Transverse colon (tissue), 4 donors: ENCODE measurements around the gene ARSI. TPM values are rescaled to one million over a fixed set of nuclear protein-coding genes. Genes with fewer than 3 reads are reported as not detected.

Experiments
- DNase-seq: peaks from one replicate; pipeline ENCODE4 v3.0.0-alpha.2; 2019
- H3K27ac ChIP-seq, 4 donors: fragments of 200-600 bp; sonication (generic); 2 replicates each; pipeline ENCODE4 v1.5.1; 2016 to 2018; ENCODE audit warnings: inconsistent platforms in 4 of 4
- H3K27me3 ChIP-seq: fragments of 200-600 bp; sonication (generic); 2 replicates; pipeline ENCODE4 v1.5.1; 2017; ENCODE audit warnings: inconsistent platforms
- H3K36me3 ChIP-seq, 4 donors: fragments of 200-600 bp; sonication (generic); 2 replicates each; pipeline ENCODE4 v1.5.1; 2017 to 2019; ENCODE audit warnings: inconsistent platforms in 4 of 4
- H3K4me1 ChIP-seq, 4 donors: fragments of 200-600 bp; sonication (generic); 2 replicates each; pipeline ENCODE4 v1.5.1; 2017 to 2020; ENCODE audit warnings: inconsistent platforms in 4 of 4
- H3K4me3 ChIP-seq, 4 donors: fragments of 200-600 bp; sonication (generic); 1 replicate in 1 of 4; 2 replicates in 3 of 4; pipeline versions ENCODE4 v1.5.1 to v1.6.1; 2017 to 2019; ENCODE audit warnings: inconsistent platforms in 4 of 4
- H3K9me3 ChIP-seq, 2 donors: fragments of 200-600 bp; sonication (generic); 2 replicates each; pipeline ENCODE4 v1.5.1; 2017 to 2019; ENCODE audit warnings: inconsistent platforms in 2 of 2
- EP300 ChIP-seq: sonication (generic); formaldehyde crosslinking; IDR thresholded peaks from one replicate; pipeline ENCODE4 v1.6.1; 2017; ENCODE audit warnings: antibody characterized with exemption, low read depth
- POLR2A ChIP-seq: fragments of 450-650 bp; IDR thresholded peaks from one replicate; pipeline ENCODE4 v1.6.1; 2016; ENCODE audit warnings: antibody characterized with exemption, mild to moderate bottlenecking, moderate library complexity
- POLR2AphosphoS5 ChIP-seq, 3 donors: sonication (generic); formaldehyde crosslinking; IDR thresholded peaks; one replicate each; pipeline ENCODE4 v1.6.1; 2016; ENCODE audit warnings: antibody characterized with exemption in 3 of 3
- WGBS, 2 donors: methylation state at CpG; one replicate each; pipeline ENCODE4 v1.1.5; 2018; ENCODE audit warnings: low coverage in 1 of 2; 5-methylcytosine and 5-hydroxymethylcytosine counted together
- in situ Hi-C, 4 donors: fragments of 200-750 bp; cut with MboI; loops; one replicate each; pipeline versions ENCODE4 v1.15.0 to v1.15.1; 2017; ENCODE audit warnings: low sequenced_read_pairs in 3 of 4, low pct_ligation_motif_present in 1 of 4, low pct_unique_long_range_greater_than_20kb in 1 of 4
- intact Hi-C: fragments of 100-400 bp; cut with DNase I; formaldehyde crosslinking; loops from one replicate; pipeline ENCODE4 v1.15.1; 2023; ENCODE audit warnings: low total_unique reads
- total RNA-seq, 4 donors: library from RNA; depleted of rRNA; stranded (reverse); fragments of >200 nt; gene quantifications; one replicate each; pipeline ENCODE4 v1.1.0, GENCODE V29; 2016
- TF ChIP-seq, protein P1 (sequence below), 5 experiments: fragments of 200-600 bp in 3 of 5; fragments of 450-650 bp in 2 of 5; sonication (generic) in 3 of 5; IDR thresholded peaks; 1 replicate in 2 of 5; 2 replicates in 3 of 5; pipeline ENCODE4 v1.5.1; 2016 to 2017; ENCODE audit warnings: antibody characterized with exemption in 5 of 5, inconsistent platforms in 3 of 5, mild to moderate bottlenecking in 2 of 5, moderate library complexity in 1 of 5

Gene ARSI
- total RNA-seq, 4 donors from 2014 or later = 0.48 to 1.6 TPM; not detected in 2

DNA sequence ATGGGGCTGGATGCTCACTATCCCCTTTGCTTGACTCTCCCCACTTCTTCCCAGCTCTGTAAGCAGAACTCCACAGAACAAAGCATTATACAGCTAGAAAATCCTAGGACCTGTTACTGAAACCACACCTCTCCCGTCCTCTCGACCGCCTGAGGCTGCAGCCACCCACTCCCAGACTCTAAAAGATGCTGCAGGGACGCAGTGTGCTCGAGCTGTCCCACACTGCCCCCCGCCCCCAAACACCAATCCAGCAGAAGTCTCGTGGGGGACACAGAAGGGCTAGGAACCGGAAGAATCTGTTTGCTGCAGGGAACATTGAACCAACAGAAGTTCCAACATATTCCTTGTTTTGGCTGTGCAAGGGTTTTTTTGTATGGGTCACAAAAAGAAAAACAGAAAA, 20.7 kb downstream of the ARSI start:
- in situ Hi-C loops (no loop called here), intact Hi-C loops (no loop called here)
- H3K27me3 ChIP-seq = no peaks in the 10 kb centered on the region
- no peak for DNase-seq
- H3K9me3 ChIP-seq = no peaks in the 10 kb centered on the region
- no peaks in the 10 kb centered on the region for H3K4me1 ChIP-seq
- no peak overlapping the region for H3K27ac ChIP-seq
- no peak overlapping the region for H3K4me3 ChIP-seq
- WGBS, 2 donors = 73% methylated on average over 8 of the region's 8 CpGs; no CpG with 5 or more reads in 1 of the 2 donors
- TF ChIP-seq POLR2A = no peak
- TF ChIP-seq, protein P1, sequence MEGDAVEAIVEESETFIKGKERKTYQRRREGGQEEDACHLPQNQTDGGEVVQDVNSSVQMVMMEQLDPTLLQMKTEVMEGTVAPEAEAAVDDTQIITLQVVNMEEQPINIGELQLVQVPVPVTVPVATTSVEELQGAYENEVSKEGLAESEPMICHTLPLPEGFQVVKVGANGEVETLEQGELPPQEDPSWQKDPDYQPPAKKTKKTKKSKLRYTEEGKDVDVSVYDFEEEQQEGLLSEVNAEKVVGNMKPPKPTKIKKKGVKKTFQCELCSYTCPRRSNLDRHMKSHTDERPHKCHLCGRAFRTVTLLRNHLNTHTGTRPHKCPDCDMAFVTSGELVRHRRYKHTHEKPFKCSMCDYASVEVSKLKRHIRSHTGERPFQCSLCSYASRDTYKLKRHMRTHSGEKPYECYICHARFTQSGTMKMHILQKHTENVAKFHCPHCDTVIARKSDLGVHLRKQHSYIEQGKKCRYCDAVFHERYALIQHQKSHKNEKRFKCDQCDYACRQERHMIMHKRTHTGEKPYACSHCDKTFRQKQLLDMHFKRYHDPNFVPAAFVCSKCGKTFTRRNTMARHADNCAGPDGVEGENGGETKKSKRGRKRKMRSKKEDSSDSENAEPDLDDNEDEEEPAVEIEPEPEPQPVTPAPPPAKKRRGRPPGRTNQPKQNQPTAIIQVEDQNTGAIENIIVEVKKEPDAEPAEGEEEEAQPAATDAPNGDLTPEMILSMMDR (IDR thresholded peaks at IDR 0.05) = no peak
- H3K36me3 ChIP-seq = no peaks in the 10 kb centered on the region

DNA sequence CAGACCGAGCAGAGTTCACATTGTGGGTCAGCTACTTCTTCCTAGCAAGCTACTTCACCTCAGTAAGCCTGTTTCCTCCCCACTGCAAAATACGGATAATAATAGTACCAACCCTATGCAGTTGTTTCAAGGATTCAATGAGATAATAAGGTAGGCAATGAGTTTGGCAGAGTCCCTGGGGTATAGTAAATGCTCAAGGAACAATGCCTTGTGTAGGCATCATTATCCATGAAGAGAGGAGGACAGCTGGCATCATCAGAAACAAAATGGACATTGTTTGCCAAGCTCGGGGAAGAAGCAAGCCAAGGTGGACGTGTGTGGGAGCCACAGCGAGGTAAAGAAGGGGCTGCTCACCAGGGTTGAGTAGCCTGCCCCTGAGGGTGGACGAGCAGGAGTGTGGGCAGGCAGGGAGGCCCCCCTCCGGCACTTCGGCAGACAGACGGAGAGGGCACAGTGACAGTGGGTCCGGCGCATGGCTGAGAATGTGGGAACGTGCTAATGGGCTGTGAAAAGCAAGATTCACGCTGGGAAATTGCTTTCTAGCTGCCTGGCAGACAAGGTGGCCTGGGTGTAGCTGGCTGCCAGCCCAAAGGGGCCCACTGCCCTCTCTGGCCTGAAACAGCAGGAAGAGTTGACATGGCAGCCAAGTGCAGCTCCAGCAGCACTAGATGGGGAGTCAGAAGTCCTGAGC, 23.2 kb downstream of the ARSI start:
- intact Hi-C loops (no loop called here), in situ Hi-C loops (no loop called here)
- H3K36me3 ChIP-seq = no peaks in the 10 kb centered on the region
- H3K4me1 ChIP-seq = no peaks in the 10 kb centered on the region
- TF ChIP-seq, protein P1 (IDR thresholded peaks at IDR 0.05) = no peak
- TF ChIP-seq POLR2A (no peak), POLR2AphosphoS5 (IDR thresholded peaks at IDR 0.05) (no peak), EP300 (no peak)
- H3K4me3 ChIP-seq = no peak overlapping the region
- peaks cover 6% of the 10 kb centered on the region for H3K27me3 ChIP-seq
- WGBS, 2 donors = 73 to 77% methylated on average over 2 to 13 of the region's 13 CpGs
- no peak overlapping the region for H3K27ac ChIP-seq
- DNase-seq = no peak
- H3K9me3 ChIP-seq = no peaks in the 10 kb centered on the region

DNA sequence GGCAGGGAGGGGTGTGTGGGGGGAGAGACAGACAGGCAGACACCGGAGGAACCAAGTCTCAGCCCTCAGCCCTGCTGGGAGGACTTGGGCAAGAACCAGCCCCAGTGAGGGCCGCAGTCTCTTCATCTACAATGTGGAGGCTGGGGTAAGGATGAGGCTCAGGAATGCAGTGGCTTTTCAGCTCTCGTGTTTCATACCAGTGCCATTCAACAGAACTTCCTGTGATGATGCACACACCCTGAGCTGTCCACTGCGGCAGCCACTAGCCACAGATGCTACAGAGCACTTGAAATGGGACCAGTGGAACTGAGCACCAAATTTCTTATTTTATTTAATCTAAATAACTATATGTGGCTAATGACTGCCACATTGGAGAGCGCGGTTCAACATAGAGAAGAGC, 23.8 kb downstream of the ARSI start:
- DNase-seq = no peak
- Histone ChIP-seq H3K27me3 (peaks cover 6% of the 10 kb centered on the region), H3K4me3 (no peak overlapping the region), H3K36me3 (no peaks in the 10 kb centered on the region), H3K9me3 (no peaks in the 10 kb centered on the region), H3K27ac (no peak overlapping the region), H3K4me1 (no peaks in the 10 kb centered on the region)
- in situ Hi-C loops (no loop called here), intact Hi-C loops (no loop called here)
- TF ChIP-seq, protein P1 (IDR thresholded peaks at IDR 0.05) = no peak
- TF ChIP-seq POLR2A (no peak), EP300 (no peak), POLR2AphosphoS5 (IDR thresholded peaks at IDR 0.05) (no peak)
- 77 to 88% methylated on average over 3 to 6 of the region's 6 CpGs for WGBS, 2 donors

DNA sequence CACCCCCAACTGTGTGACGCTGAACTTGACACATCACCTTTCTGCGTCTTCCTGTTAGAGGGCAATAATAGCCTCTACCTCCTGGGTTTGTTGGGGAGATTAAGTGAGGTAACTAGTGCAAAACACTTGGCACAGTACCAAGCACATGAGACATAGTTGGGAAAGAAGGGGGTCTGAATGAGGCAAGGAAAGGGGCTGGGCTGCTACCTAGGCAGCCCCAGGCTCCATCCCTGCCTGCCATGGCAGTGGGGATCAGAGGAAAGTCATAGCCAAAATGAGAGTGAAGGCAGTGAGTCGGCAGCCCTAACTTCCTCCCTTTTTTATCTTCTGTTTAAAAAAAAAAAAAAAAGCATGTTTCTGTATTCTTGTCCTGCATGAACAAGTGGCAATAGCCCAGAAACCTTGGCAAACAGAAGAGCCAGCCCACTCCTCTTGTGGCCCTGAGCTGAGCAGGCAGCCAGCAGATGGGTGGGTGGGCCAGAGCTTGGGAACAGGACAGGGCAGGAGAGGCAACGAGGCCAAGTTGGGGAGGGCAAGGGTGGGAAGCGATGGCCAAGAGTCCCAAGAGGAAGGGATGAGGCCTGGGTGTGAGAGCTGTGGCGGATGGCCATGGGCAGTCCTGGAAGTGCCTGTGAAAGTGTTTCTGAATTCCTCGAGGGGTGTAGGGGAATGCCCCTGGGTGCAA, 24.5 kb downstream of the ARSI start:
- H3K27me3 ChIP-seq = peaks cover 8% of the 10 kb centered on the region
- in situ Hi-C loops (no loop called here), intact Hi-C loops (no loop called here)
- TF ChIP-seq EP300 (no peak), POLR2AphosphoS5 (IDR thresholded peaks at IDR 0.05) (no peak), POLR2A (no peak)
- H3K4me3 ChIP-seq = no peak overlapping the region
- WGBS, 2 donors = 20 to 62% methylated on average over 1 to 7 of the region's 7 CpGs
- H3K36me3 ChIP-seq = no peaks in the 10 kb centered on the region
- H3K4me1 ChIP-seq = no peaks in the 10 kb centered on the region
- no peak overlapping the region for H3K27ac ChIP-seq
- DNase-seq = no peak
- H3K9me3 ChIP-seq = no peaks in the 10 kb centered on the region
